Kidney epithelial cell (primary cell): ENCODE data around the gene TYW1B. TPM values are rescaled to one million over a fixed set of nuclear protein-coding genes. Genes with fewer than 3 reads are reported as not detected.
"Not testable (repeated sequence)": the region's sequence is repeated elsewhere in the genome, so short reads cannot be mapped to it uniquely, and the experiment has no call there.

Source experiments
- DNase-seq: peaks from one replicate; pipeline ENCODE4 v3.0.0-alpha.2; 2010; ENCODE audit warnings: low read depth
- H3K27me3 ChIP-seq: 2 replicates; pipeline ENCODE4 v1.6.0; 2011; ENCODE audit warnings: low read length; ENCODE audit not compliant: control insufficient read depth, insufficient read depth
- H3K36me3 ChIP-seq: 2 replicates; pipeline ENCODE4 v1.5.1; 2011; ENCODE audit warnings: low read length; ENCODE audit not compliant: control insufficient read depth, insufficient read depth
- H3K4me3 ChIP-seq: 2 replicates; pipeline ENCODE4 v1.5.1; 2011; ENCODE audit warnings: low read depth, mild to moderate bottlenecking, control low read depth, low read length
- total RNA-seq: library from RNA; depleted of rRNA; stranded (reverse); fragments of >200 nt; gene quantifications from 2 replicates; pipeline ENCODE4 v1.2.3, GENCODE V29; 2015
- TF ChIP-seq, protein P1 (sequence below): IDR thresholded peaks from 2 replicates; pipeline ENCODE4 v1.5.1; 2011; ENCODE audit warnings: mild to moderate bottlenecking, moderate library complexity, low read length, control low read depth, inconsistent platforms; ENCODE audit not compliant: insufficient read depth, poor library complexity, severe bottlenecking

Gene TYW1B
- total RNA-seq, 1 donor from 2014 or later = 8.7 TPM

DNA sequence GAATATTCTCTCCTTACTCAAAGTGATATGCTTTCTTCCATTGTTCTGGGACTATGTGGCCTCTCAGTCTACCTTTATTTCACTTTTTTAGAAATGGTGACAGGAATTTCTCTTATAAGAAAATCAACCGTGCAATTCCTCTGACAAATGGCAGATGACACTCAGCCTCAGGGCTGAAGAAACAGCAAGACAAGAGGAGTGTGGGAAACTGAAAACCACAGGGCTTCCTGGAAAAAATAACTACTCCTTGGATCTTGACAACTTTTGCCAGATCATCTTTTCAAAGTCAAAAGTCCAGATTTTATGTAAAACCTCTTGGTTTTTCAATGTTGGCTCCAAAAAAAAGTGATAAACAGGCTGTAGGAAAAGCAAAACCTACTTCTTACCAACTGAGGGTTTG is 121.5 kb downstream of the TYW1B start:
- TF ChIP-seq, protein P1, sequence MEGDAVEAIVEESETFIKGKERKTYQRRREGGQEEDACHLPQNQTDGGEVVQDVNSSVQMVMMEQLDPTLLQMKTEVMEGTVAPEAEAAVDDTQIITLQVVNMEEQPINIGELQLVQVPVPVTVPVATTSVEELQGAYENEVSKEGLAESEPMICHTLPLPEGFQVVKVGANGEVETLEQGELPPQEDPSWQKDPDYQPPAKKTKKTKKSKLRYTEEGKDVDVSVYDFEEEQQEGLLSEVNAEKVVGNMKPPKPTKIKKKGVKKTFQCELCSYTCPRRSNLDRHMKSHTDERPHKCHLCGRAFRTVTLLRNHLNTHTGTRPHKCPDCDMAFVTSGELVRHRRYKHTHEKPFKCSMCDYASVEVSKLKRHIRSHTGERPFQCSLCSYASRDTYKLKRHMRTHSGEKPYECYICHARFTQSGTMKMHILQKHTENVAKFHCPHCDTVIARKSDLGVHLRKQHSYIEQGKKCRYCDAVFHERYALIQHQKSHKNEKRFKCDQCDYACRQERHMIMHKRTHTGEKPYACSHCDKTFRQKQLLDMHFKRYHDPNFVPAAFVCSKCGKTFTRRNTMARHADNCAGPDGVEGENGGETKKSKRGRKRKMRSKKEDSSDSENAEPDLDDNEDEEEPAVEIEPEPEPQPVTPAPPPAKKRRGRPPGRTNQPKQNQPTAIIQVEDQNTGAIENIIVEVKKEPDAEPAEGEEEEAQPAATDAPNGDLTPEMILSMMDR = no peak
- Histone ChIP-seq H3K36me3 (no peaks in the 10 kb centered on the region), H3K27me3 (no peaks in the 10 kb centered on the region), H3K4me3 (no peak overlapping the region)
- DNase-seq = no peak

DNA sequence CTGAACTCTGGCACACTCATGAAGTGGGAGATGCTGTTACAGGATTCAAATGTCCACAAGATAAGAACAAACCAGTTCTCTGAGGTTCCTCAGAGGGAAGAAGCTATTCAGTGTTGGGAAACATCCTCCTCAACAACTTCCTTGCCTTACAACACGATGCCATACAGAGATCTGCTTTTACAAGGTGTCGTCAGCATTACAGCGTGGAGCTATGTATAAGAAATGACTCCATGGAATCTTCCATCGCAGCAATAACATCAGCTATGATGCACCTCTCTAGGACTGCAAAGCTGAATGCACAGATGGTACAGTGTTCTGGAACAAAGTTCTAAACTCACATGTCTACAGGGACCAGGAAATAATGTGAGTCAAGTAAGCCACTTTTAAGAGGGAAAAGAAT is 122.3 kb downstream of the TYW1B start:
- not testable (repeated sequence) for DNase-seq, H3K27me3 ChIP-seq, H3K36me3 ChIP-seq, H3K4me3 ChIP-seq

- H3K36me3 ChIP-seq = no peaks in the 10 kb centered on the region
- no peaks in the 10 kb centered on the region for H3K27me3 ChIP-seq
- DNase-seq = no peak
- TF ChIP-seq, protein P1 = no peak
- H3K4me3 ChIP-seq = no peak overlapping the region
Measured at GRCh38 chr7:72704894-72705293, 123.1 kb downstream of the TYW1B start.

- H3K36me3 ChIP-seq, DNase-seq, H3K27me3 ChIP-seq, H3K4me3 ChIP-seq: not testable (repeated sequence)
Measured at GRCh38 chr7:72700548-72700947, 127.5 kb downstream of the TYW1B start.

- H3K4me3 ChIP-seq, DNase-seq, H3K36me3 ChIP-seq, H3K27me3 ChIP-seq: not testable (repeated sequence)
Measured at GRCh38 chr7:72697066-72697465, 130.9 kb downstream of the TYW1B start.

DNA sequence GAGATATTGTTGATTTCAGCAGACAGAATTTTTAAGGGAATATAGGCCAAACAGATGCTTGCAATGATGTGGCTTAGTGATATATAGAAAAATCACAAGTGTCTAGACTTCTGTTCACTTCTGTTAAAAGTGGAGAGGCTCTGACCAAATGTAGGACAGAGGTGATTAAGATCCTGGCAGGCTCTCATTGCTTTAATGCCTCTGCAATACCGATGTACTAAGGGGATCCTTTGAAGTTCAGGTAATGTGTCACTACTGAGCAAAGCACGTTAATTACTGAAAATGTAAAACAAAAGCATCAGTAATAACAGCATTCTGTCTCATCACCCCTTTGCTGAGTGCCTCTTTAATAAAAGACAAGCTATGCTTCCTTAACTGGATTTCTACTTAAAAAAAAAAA is 131.4 kb downstream of the TYW1B start:
- H3K36me3 ChIP-seq, H3K27me3 ChIP-seq, H3K4me3 ChIP-seq, DNase-seq: not testable (repeated sequence)

DNA sequence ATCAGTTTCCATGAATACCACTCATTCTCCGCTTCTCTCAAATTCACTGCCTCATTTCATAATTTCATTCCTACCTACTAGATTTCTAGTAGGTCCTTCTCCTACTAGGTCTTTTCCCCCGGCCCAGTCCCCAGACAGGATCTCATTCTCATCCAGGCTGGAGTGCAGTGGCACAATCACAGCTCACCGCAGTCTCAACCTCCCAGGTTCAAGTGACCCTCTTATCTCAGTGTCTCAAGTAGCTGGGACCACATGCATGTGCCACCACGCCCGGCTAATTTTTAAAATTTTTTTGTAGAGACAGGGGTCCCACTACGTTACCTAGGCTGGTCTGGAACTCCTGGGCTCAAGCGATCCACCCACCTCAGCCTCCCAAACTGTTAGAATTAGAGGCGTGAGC is 132.5 kb downstream of the TYW1B start:
- not testable (repeated sequence) for H3K36me3 ChIP-seq, H3K4me3 ChIP-seq, H3K27me3 ChIP-seq, DNase-seq

- DNase-seq, H3K27me3 ChIP-seq, H3K4me3 ChIP-seq, H3K36me3 ChIP-seq: not testable (repeated sequence)
Measured at GRCh38 chr7:72691442-72691841, 136.6 kb downstream of the TYW1B start.

GRCh38 chr7:72690177-72690576 is 137.8 kb downstream of the TYW1B start:
- not testable (repeated sequence) for H3K36me3 ChIP-seq, H3K4me3 ChIP-seq, H3K27me3 ChIP-seq, DNase-seq

- H3K36me3 ChIP-seq, H3K27me3 ChIP-seq, DNase-seq, H3K4me3 ChIP-seq: not testable (repeated sequence)
Measured at GRCh38 chr7:72689344-72689743, 138.7 kb downstream of the TYW1B start.

- not testable (repeated sequence) for H3K27me3 ChIP-seq, H3K36me3 ChIP-seq, DNase-seq, H3K4me3 ChIP-seq
Measured at GRCh38 chr7:72681211-72681610, 146.8 kb downstream of the TYW1B start.

GRCh38 chr7:72676880-72677279 is 151.1 kb downstream of the TYW1B start:
- H3K36me3 ChIP-seq, H3K4me3 ChIP-seq, H3K27me3 ChIP-seq, DNase-seq: not testable (repeated sequence)

GRCh38 chr7:72676086-72676690 is 151.8 kb downstream of the TYW1B start:
- not testable (repeated sequence) for DNase-seq, H3K4me3 ChIP-seq, H3K27me3 ChIP-seq, H3K36me3 ChIP-seq
